H1 (cell line): ENCODE data around the gene ITGA5. TPM values are rescaled to one million over a fixed set of nuclear protein-coding genes. Genes with fewer than 3 reads are reported as not detected.

Experiments
- CEBPB ChIP-seq: IDR thresholded peaks from 2 replicates; pipeline ENCODE4 v1.6.1; 2012; ENCODE audit warnings: low read depth, low read length
- EGR1 ChIP-seq: IDR thresholded peaks from 2 replicates; pipeline ENCODE4 v1.6.1; 2011; ENCODE audit warnings: low read depth, low read length, borderline replicate concordance
- GABPA ChIP-seq: IDR thresholded peaks from 2 replicates; pipeline ENCODE4 v1.6.1; 2011; ENCODE audit warnings: mild to moderate bottlenecking, low read length, moderate library complexity, borderline replicate concordance; ENCODE audit not compliant: insufficient read depth
- MAFK ChIP-seq: IDR thresholded peaks from 2 replicates; pipeline ENCODE4 v1.6.1; 2012; ENCODE audit warnings: low read depth, mild to moderate bottlenecking, improper control_type of control experiment, low read length
- MAX ChIP-seq: IDR thresholded peaks from 2 replicates; pipeline ENCODE4 v1.6.1; 2012; ENCODE audit warnings: inconsistent platforms
- NRF1 ChIP-seq: IDR thresholded peaks from 2 replicates; pipeline ENCODE4 v1.6.1; 2011; ENCODE audit warnings: mild to moderate bottlenecking, low read depth, low read length, improper control_type of control experiment
- RNF2 ChIP-seq: fragments of 200-900, 300-1000 bp; sonication (generic); IDR thresholded peaks from 2 replicates; pipeline ENCODE4 v1.7.1; 2016; ENCODE audit warnings: borderline replicate concordance, low read depth, mild to moderate bottlenecking, antibody characterized with exemption, low read length; ENCODE audit not compliant: poor library complexity, severe bottlenecking; ENCODE audit errors: missing control alignments
- SIN3A ChIP-seq, 2 experiments: IDR thresholded peaks in 1 of 2; conservative IDR thresholded peaks in 1 of 2; 2 replicates each; pipeline ENCODE4 v1.6.1; 2011 to 2012; ENCODE audit warnings: low read length in 2 of 2, improper control_type of control experiment in 1 of 2, low read depth in 1 of 2, mild to moderate bottlenecking in 1 of 2
- USF2 ChIP-seq: IDR thresholded peaks from 2 replicates; pipeline ENCODE4 v1.6.1; 2011; ENCODE audit warnings: low read length, improper control_type of control experiment
- polyA plus RNA-seq, 7 experiments: library from polyadenylated mRNA; depleted of rRNA in 3 of 7; stranded (reverse) in 5 of 7; unstranded in 2 of 7; fragments of >200 nt in 5 of 7; fragments of 200-250 nt in 2 of 7; gene quantifications; 1 replicate in 5 of 7; 2 replicates in 1 of 7; 4 replicates in 1 of 7; pipeline versions ENCODE4 v1.2.1 to v1.2.3, GENCODE V29; 2011 to 2013; ENCODE audit warnings: missing spikeins in 2 of 7, mixed read lengths in 2 of 7
- total RNA-seq: library from RNA; stranded (reverse); fragmentation: NEBNext Ultra II Directional; extraction: Animal tissue kit (Norgen Biotek cat#: 25700); gene quantifications from 2 replicates; pipeline ENCODE4 v1.2.1, GENCODE V29; 2021

ITGA5 gene
- total and polyA plus RNA-seq, 2 of the 8 experiments (the other 6 are each of a cell fraction or from before 2014, with no cell fraction given), result 11.6 to 19.4 TPM

GRCh38 chr12:54368025-54368708 lies 50.9 kb downstream of the ITGA5 start (continued):
- TF ChIP-seq USF2, result no peak
- no peak for TF ChIP-seq RNF2
- TF ChIP-seq MAFK, result no peak
- no peak for TF ChIP-seq CEBPB
- TF ChIP-seq GABPA, result no peak
- TF ChIP-seq SIN3A (conservative IDR thresholded peaks at IDR 0.05 in 1 of 2, IDR thresholded peaks at IDR 0.05 in 1 of 2; ENCODE audit: low read depth in 1 of 2, low read length in 2 of 2), result no peak
- no peak for TF ChIP-seq EGR1
- TF ChIP-seq MAX, result no peak
- TF ChIP-seq NRF1, result no peak
